IPS DF 6.9 (cell line): ENCODE measurements around the gene EXOSC1.
"Not testable (repeated sequence)": the region's sequence is repeated elsewhere in the genome, so short reads cannot be mapped to it uniquely, and the experiment has no call there.

ENCODE experiments used
- DNase-seq: peaks from one replicate; pipeline ENCODE4 v3.0.0-alpha.2; 2013; ENCODE audit warnings: low read depth, low spot score
- H3K27ac ChIP-seq: one replicate; pipeline ENCODE4 v1.5.1; 2013; ENCODE audit warnings: low read length, control low read depth
- H3K27me3 ChIP-seq: 2 replicates; pipeline ENCODE4 v1.6.1; 2013; ENCODE audit warnings: mild to moderate bottlenecking, low read length; ENCODE audit not compliant: control insufficient read depth, insufficient read depth
- H3K36me3 ChIP-seq: 2 replicates; pipeline ENCODE4 v1.6.1; 2013; ENCODE audit warnings: low read length; ENCODE audit not compliant: control insufficient read depth, insufficient read depth
- H3K4me1 ChIP-seq: 2 replicates; pipeline ENCODE4 v1.6.1; 2013; ENCODE audit warnings: low read length; ENCODE audit not compliant: control insufficient read depth, insufficient read depth
- H3K4me3 ChIP-seq: 2 replicates; pipeline ENCODE4 v1.5.1; 2013; ENCODE audit warnings: mild to moderate bottlenecking, low read length
- H3K9me3 ChIP-seq: 2 replicates; pipeline ENCODE4 v1.6.1; 2013; ENCODE audit warnings: low read length, inconsistent platforms; ENCODE audit not compliant: control insufficient read depth, insufficient read depth
- WGBS: extraction: QIAGEN DNeasy Blood & Tissue Kit; methylation state at CpG from one replicate; pipeline ENCODE4 v1.1.7; 2013; ENCODE audit warnings: mixed read lengths, missing lambda C conversion rate; ENCODE audit not compliant: insufficient read length, insufficient coverage; 5-methylcytosine and 5-hydroxymethylcytosine counted together

EXOSC1 gene

GRCh38 chr10:97435211-97435610, 10.6 kb downstream of the EXOSC1 start:
- no peak for DNase-seq
- 100% methylated on average over 3 of the region's 6 CpGs for WGBS
- no peaks in the 10 kb centered on the region for H3K9me3 ChIP-seq
- H3K27ac ChIP-seq = no peak overlapping the region
- no peaks in the 10 kb centered on the region for H3K4me1 ChIP-seq
- no peak overlapping the region for H3K4me3 ChIP-seq
- no peaks in the 10 kb centered on the region for H3K27me3 ChIP-seq
- H3K36me3 ChIP-seq = peaks cover 27% of the 10 kb centered on the region; the same call in 1 of the 2 replicates

DNA sequence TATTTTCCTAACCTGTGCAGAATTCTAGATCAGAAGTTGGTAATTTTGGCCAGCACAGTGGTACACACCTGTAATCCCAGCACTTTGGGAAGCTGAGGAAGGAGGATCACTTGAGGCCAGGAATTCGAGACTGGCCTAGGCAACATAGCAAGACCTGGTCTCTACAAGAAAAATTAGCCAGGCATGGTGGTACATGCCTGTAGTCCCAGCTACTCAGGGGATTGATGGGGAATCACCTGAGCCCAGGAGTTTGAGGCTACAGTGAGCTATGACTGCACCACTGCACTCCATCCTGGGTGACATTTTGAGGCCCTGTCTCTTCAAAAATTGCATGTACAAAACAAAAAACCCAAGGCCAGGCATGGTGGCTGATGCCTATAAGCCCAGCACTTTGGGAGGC, 11.2 kb downstream of the EXOSC1 start:
- Histone ChIP-seq H3K27ac (no peak overlapping the region), H3K4me1 (no peaks in the 10 kb centered on the region), H3K36me3 (peaks cover 27% of the 10 kb centered on the region; the same call in 1 of the 2 replicates), H3K27me3 (no peaks in the 10 kb centered on the region), H3K9me3 (no peaks in the 10 kb centered on the region), H3K4me3 (no peak overlapping the region)
- no CpG with 5 or more reads among the region's 1 CpG for WGBS
- no peak for DNase-seq

- H3K4me1 ChIP-seq = no peaks in the 10 kb centered on the region
- peaks cover 27% of the 10 kb centered on the region; the same call in 1 of the 2 replicates for H3K36me3 ChIP-seq
- H3K27me3 ChIP-seq = no peaks in the 10 kb centered on the region
- H3K27ac ChIP-seq = no peak overlapping the region
- no peaks in the 10 kb centered on the region for H3K9me3 ChIP-seq
- no peak for DNase-seq
- H3K4me3 ChIP-seq = no peak overlapping the region
These were observed 11.8 kb downstream of the EXOSC1 start for GRCh38 chr10:97434055-97434454.

- Histone ChIP-seq H3K4me1 (peaks cover 2% of the 10 kb centered on the region; the same call in 1 of the 2 replicates), H3K27me3 (no peaks in the 10 kb centered on the region), H3K36me3 (peaks cover 14% of the 10 kb centered on the region; the same call in 1 of the 2 replicates), H3K4me3 (no peak overlapping the region; the same call in 1 of the 2 replicates), H3K27ac (no peak overlapping the region), H3K9me3 (no peaks in the 10 kb centered on the region)
- WGBS = no CpG with 5 or more reads among the region's 4 CpGs
- no peak for DNase-seq
These were observed 17.2 kb downstream of the EXOSC1 start for GRCh38 chr10:97428572-97428981.

GRCh38 chr10:97427571-97428179, 18.1 kb downstream of the EXOSC1 start:
- no peak for DNase-seq
- H3K27ac ChIP-seq = peak overlapping the region; percentile 4
- no CpG with 5 or more reads among the region's 9 CpGs for WGBS
- no peaks in the 10 kb centered on the region for H3K27me3 ChIP-seq
- peak overlapping the region; percentile 76; the same call in 1 of the 2 replicates for H3K4me3 ChIP-seq
- peaks cover 11% of the 10 kb centered on the region; the same call in 1 of the 2 replicates for H3K36me3 ChIP-seq
- H3K4me1 ChIP-seq = peaks cover 2% of the 10 kb centered on the region; the same call in 1 of the 2 replicates
- H3K9me3 ChIP-seq = no peaks in the 10 kb centered on the region

- peaks cover 2% of the 10 kb centered on the region; the same call in 1 of the 2 replicates for H3K4me1 ChIP-seq
- no CpG with 5 or more reads among the region's 34 CpGs for WGBS
- no peaks in the 10 kb centered on the region for H3K27me3 ChIP-seq
- H3K36me3 ChIP-seq = peaks cover 9% of the 10 kb centered on the region; the same call in 1 of the 2 replicates
- H3K9me3 ChIP-seq = no peaks in the 10 kb centered on the region
- H3K27ac ChIP-seq = peak overlapping the region; percentile 4
- peak overlapping the region; percentile 76 for H3K4me3 ChIP-seq
- no peak for DNase-seq
These were observed 18.8 kb downstream of the EXOSC1 start for GRCh38 chr10:97426776-97427570.

DNA sequence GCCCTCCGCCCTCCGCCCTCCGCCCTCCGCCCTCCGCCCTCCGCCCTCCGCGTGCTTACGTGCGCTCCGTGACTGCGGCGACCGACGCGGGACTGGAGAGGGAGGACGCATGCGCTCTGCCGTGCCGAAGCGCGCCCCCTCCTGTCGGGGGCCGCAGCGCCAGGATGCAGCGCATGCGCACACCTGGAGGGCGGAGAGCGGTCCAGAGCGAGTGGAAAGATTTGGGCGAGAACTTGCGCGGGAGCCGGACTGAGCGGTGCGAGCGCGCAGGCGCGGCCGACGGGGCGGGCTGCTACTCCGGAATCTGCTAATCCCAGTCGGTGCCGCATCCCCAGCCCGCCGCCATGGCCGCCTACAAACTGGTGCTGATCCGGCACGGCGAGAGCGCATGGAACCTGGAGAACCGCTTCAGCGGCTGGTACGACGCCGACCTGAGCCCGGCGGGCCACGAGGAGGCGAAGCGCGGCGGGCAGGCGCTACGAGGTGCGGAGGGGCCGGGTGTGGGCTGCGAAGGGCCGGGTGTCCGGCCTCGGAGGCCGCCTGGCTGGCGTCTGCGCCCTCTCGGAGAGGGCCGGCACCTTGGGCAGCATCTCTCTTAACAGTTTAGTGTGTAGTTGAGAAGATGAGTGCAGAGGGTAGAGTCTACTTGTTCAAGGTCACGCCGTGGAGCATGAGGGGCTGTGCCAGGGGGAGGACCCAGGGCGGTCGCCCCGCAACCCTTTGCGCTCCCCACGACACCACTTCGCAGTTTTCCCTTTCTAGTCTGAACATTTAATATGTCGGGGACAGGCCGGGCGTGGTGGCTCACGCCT, 19.6 kb downstream of the EXOSC1 start, which contains the start of gene PGAM1:
TSS of gene PGAM1 (plus strand) at position 228 of the 812 bp plus-strand sequence. CDS start at position 345, 117 bp downstream.
- Histone ChIP-seq H3K27ac (no peak within 1 kb of the TSS), H3K9me3 (no peaks in the 10 kb centered on the region), H3K4me1 (peaks cover 2% of the 10 kb centered on the region; the same call in 1 of the 2 replicates), H3K27me3 (no peaks in the 10 kb centered on the region), H3K36me3 (peaks cover 2% of the 10 kb centered on the region; the same call in 1 of the 2 replicates), H3K4me3 (peak within 1 kb of the TSS; percentile 76)
- DNase-seq = peak; percentile 97
- no CpG with 5 or more reads among the region's 90 CpGs for WGBS

- not testable (repeated sequence) for DNase-seq, H3K27ac ChIP-seq, H3K27me3 ChIP-seq, H3K9me3 ChIP-seq, H3K4me1 ChIP-seq, H3K36me3 ChIP-seq, H3K4me3 ChIP-seq
- WGBS = no CpG with 5 or more reads among the region's 8 CpGs
These were observed 22.1 kb downstream of the EXOSC1 start for GRCh38 chr10:97423757-97424098.

DNA sequence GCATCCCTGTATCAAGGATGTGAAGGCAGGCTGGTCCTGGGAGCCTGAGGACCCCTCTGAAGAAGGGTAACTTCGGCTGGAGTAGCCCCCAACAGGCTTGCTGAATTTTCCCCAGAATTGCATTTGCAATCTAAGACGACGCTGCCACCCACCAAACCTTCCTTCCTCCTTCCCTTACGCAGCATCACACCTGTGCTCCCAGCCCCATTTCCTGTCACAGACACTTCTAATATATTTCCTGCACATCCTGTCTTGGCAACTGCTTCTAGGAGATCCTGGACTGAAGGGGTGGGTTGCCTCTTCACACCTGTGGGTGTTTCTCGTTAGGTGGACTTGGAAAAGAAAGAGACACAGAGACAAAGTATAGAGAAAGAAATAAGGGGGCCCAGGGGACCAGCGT, 29.2 kb downstream of the EXOSC1 start:
- WGBS = no CpG with 5 or more reads among the region's 6 CpGs
- Histone ChIP-seq H3K4me3 (no peak overlapping the region), H3K27ac (no peak overlapping the region), H3K36me3 (no peaks in the 10 kb centered on the region), H3K27me3 (no peaks in the 10 kb centered on the region), H3K9me3 (no peaks in the 10 kb centered on the region), H3K4me1 (peaks cover 3% of the 10 kb centered on the region; the same call in 1 of the 2 replicates)
- DNase-seq = no peak

DNA sequence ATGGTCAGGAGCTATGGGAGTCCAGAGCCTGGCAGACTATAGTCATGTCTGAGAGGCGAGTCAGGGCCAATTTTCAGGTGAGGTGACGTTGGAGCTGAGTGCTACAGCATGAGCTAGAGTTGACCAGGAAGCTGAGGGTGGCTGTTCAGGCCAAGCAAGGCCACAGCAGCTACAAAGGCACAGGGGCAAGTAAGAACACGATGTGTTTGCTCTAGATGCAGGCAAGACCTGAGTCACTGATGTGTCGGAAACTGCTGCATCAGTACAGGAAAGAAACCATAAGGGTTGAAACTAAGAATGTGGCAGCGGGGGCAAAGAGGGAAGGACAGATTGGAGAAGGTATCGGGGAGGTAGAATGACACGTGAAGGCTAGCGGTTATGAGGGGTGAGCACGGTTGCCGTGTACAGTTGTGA, 32.9 kb downstream of the EXOSC1 start:
- Histone ChIP-seq H3K27me3 (no peaks in the 10 kb centered on the region), H3K36me3 (no peaks in the 10 kb centered on the region), H3K27ac (no peak overlapping the region), H3K4me1 (no peaks in the 10 kb centered on the region), H3K9me3 (no peaks in the 10 kb centered on the region), H3K4me3 (no peak overlapping the region)
- DNase-seq = no peak
- no CpG with 5 or more reads among the region's 10 CpGs for WGBS
